HepG2 (cell line): ENCODE data around the gene ENDOU. TPM values are rescaled to one million over a fixed set of nuclear protein-coding genes. Genes with fewer than 3 reads are reported as not detected.

Experiments used
- ATF7-NPFF ChIP-seq: sonication (generic); formaldehyde crosslinking; IDR thresholded peaks from 2 replicates; pipeline ENCODE4 v1.8.1; 2023; ENCODE audit warnings: mild to moderate bottlenecking, low read depth, missing genetic modification reagents, moderate library complexity
- BRD4 ChIP-seq: sonication (generic); formaldehyde crosslinking; IDR thresholded peaks from 2 replicates; pipeline ENCODE4 v1.4.0; 2020; ENCODE audit warnings: missing genetic modification reagents
- CENPX ChIP-seq: sonication (generic); formaldehyde crosslinking; IDR thresholded peaks from 2 replicates; pipeline ENCODE4 v1.9.0; 2021; ENCODE audit warnings: mild to moderate bottlenecking, missing genetic modification reagents, moderate library complexity
- DMAP1 ChIP-seq: IDR thresholded peaks from 2 replicates; pipeline ENCODE4 v1.6.1; 2016
- DR1 ChIP-seq: sonication (generic); formaldehyde crosslinking; IDR thresholded peaks from 2 replicates; pipeline ENCODE4 v1.8.0; 2021; ENCODE audit warnings: mild to moderate bottlenecking, missing genetic modification reagents, inconsistent platforms
- EHMT2 ChIP-seq: fragments of 200-600 bp; sonication (generic); IDR thresholded peaks from 2 replicates; pipeline ENCODE4 v1.7.0; 2017; ENCODE audit warnings: antibody characterized with exemption, low read depth, low read length, borderline replicate concordance
- EP300 ChIP-seq, 3 experiments: sonication (generic) in 1 of 3; formaldehyde crosslinking in 1 of 3; IDR thresholded peaks; 2 replicates each; pipeline versions ENCODE4 v1.5.1 to v1.6.1; 2011 to 2020; ENCODE audit warnings: low read depth in 2 of 3, low read length in 2 of 3, borderline replicate concordance in 1 of 3, improper control_type of control experiment in 1 of 3, mild to moderate bottlenecking in 1 of 3, missing genetic modification reagents in 1 of 3, moderate library complexity in 1 of 3
- HDAC2 ChIP-seq: sonication (generic); formaldehyde crosslinking; IDR thresholded peaks from 2 replicates; pipeline ENCODE4 v1.4.0; 2020; ENCODE audit warnings: missing genetic modification reagents
- MEIS1 ChIP-seq: sonication (generic); formaldehyde crosslinking; IDR thresholded peaks from 2 replicates; pipeline ENCODE4 v1.9.0; 2021; ENCODE audit warnings: mild to moderate bottlenecking, missing genetic modification reagents, moderate library complexity, borderline replicate concordance
- NFIC ChIP-seq: IDR thresholded peaks from 2 replicates; pipeline ENCODE4 v1.6.1; 2012; ENCODE audit warnings: mild to moderate bottlenecking, low read length, inconsistent platforms
- NKX3-1 ChIP-seq: sonication (generic); formaldehyde crosslinking; IDR thresholded peaks from 2 replicates; pipeline ENCODE4 v1.5.0; 2020; ENCODE audit warnings: missing genetic modification reagents
- NR3C1 ChIP-seq: sonication (generic); formaldehyde crosslinking; IDR thresholded peaks from 2 replicates; pipeline ENCODE4 v1.4.0; 2020; ENCODE audit warnings: missing genetic modification reagents
- NRL ChIP-seq: sonication (generic); formaldehyde crosslinking; IDR thresholded peaks from 2 replicates; pipeline ENCODE4 v1.5.0; 2020; ENCODE audit warnings: missing genetic modification reagents, mild to moderate bottlenecking, moderate library complexity, borderline replicate concordance
- PHF21A ChIP-seq: sonication (generic); formaldehyde crosslinking; IDR thresholded peaks from 2 replicates; pipeline ENCODE4 v1.5.0; 2020; ENCODE audit warnings: mild to moderate bottlenecking, missing genetic modification reagents
- SATB2 ChIP-seq: sonication (generic); formaldehyde crosslinking; IDR thresholded peaks from 2 replicates; pipeline ENCODE4 v1.5.0; 2020; ENCODE audit warnings: missing genetic modification reagents
- SNAPC2 ChIP-seq: sonication (generic); formaldehyde crosslinking; IDR thresholded peaks from 2 replicates; pipeline ENCODE4 v1.8.1; 2022; ENCODE audit warnings: mild to moderate bottlenecking, missing genetic modification reagents
- SRSF9 ChIP-seq: fragments of 200-400 bp; formaldehyde crosslinking; IDR thresholded peaks from 2 replicates; pipeline ENCODE4 v1.6.1; 2018; ENCODE audit warnings: borderline replicate concordance, mild to moderate bottlenecking, low read depth, low read length; ENCODE audit not compliant: insufficient read depth, poor library complexity, severe bottlenecking
- TMF1 ChIP-seq: sonication (generic); formaldehyde crosslinking; IDR thresholded peaks from 2 replicates; pipeline ENCODE4 v1.8.1; 2022; ENCODE audit warnings: low read depth, missing genetic modification reagents
- ZBTB1 ChIP-seq: sonication (generic); formaldehyde crosslinking; IDR thresholded peaks from 2 replicates; pipeline ENCODE4 v1.4.0; 2020; ENCODE audit warnings: missing genetic modification reagents, borderline replicate concordance
- ZNF138 ChIP-seq: sonication (generic); formaldehyde crosslinking; IDR thresholded peaks from 2 replicates; pipeline ENCODE4 v1.5.0; 2020; ENCODE audit warnings: mild to moderate bottlenecking, low read depth, missing genetic modification reagents
- ZNF264 ChIP-seq: sonication (generic); formaldehyde crosslinking; IDR thresholded peaks from 2 replicates; pipeline ENCODE4 v1.4.0; 2020; ENCODE audit warnings: missing genetic modification reagents
- ZNF30 ChIP-seq: sonication (generic); formaldehyde crosslinking; IDR thresholded peaks from 2 replicates; pipeline ENCODE4 v1.5.0; 2020; ENCODE audit warnings: mild to moderate bottlenecking, missing genetic modification reagents
- ZNF326 ChIP-seq: sonication (generic); formaldehyde crosslinking; IDR thresholded peaks from 2 replicates; pipeline ENCODE4 v1.4.0; 2020; ENCODE audit warnings: missing genetic modification reagents, borderline replicate concordance
- ZSCAN20 ChIP-seq: sonication (generic); formaldehyde crosslinking; IDR thresholded peaks from 2 replicates; pipeline ENCODE4 v1.4.0; 2020; ENCODE audit warnings: missing genetic modification reagents, mild to moderate bottlenecking, borderline replicate concordance
- ZSCAN29 ChIP-seq: sonication (generic); formaldehyde crosslinking; conservative IDR thresholded peaks from 2 replicates; pipeline ENCODE4 v1.4.0; 2020; ENCODE audit warnings: mild to moderate bottlenecking, missing genetic modification reagents
- polyA plus RNA-seq, 8 experiments: library from polyadenylated mRNA; depleted of rRNA in 3 of 8; stranded (reverse) in 7 of 8; unstranded in 1 of 8; fragments of >200 nt; fragmentation: Illumina TruSeq in 4 of 8; extraction: Trizol in 4 of 8; gene quantifications; 2 replicates each; pipeline versions ENCODE4 v1.2.1 to v1.2.3, GENCODE V29; 2011 to 2016; ENCODE audit warnings: low read depth in 4 of 8, missing spikeins in 1 of 8, mixed read lengths in 1 of 8; ENCODE audit not compliant: insufficient read depth in 1 of 8
- total RNA-seq, 5 experiments: library from RNA; depleted of rRNA; stranded (reverse); fragments of >200 nt; fragmentation: Illumina TruSeq; extraction: Trizol; gene quantifications; 2 replicates each; pipeline ENCODE4 v1.2.3, GENCODE V29; 2016; ENCODE audit warnings: low read depth in 1 of 5
- TF ChIP-seq, protein P1 (sequence below): sonication (generic); formaldehyde crosslinking; IDR thresholded peaks from 2 replicates; pipeline ENCODE4 v1.4.0; 2020; ENCODE audit warnings: missing genetic modification reagents
- TF ChIP-seq, protein P2 (sequence below): sonication (generic); formaldehyde crosslinking; IDR thresholded peaks from 2 replicates; pipeline ENCODE4 v1.5.0; 2020; ENCODE audit warnings: missing genetic modification reagents

ENDOU gene
- total and polyA plus RNA-seq, 2 of the 13 experiments (the other 11 are each of a cell fraction or from before 2014, with no cell fraction given) = not detected

DNA sequence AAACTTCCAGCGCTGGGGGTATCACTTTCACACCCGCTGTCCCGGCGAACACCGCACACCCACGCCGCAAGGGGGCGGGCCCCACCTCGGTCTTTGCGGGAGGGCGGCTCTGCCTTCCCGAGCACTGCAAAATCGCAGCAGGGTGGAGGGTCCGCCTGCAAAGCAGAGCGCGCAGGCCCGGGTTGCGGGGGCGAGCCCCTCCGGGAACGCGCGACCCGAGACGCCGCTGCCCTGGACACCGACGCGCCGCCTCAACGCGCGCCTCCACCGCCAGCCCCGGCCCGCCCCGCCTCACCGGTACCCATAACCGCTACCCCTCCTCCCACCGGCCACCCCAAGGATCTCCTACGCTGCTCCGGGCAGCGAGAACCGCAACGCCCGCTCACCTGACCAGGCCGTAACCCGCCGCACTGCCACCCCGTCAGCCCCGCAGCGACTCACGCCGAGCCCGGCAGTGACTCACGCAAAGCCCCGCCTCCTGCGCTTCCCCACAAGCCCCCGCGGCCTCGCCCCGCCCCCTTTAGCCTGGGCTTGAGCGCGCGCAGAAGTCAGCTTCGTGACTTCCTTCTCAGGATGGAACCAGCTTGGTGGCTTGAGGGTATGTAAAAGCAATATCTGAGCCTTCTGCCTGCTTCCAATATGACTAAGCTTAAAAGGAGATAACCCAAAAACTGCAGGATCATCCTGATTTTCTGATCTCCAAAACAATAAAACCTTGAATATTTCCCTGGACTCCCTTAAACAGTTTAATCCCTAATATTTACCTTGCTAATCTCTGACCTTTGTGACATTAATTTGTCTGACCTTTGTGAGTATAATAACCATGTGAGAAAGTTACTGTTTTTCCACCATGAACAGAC lies 19.5 kb downstream of the ENDOU start, which contains the start of gene RPAP3 (continued):
- TF ChIP-seq SATB2 (CRISPR knock-in tag) = no peak
- no peak for TF ChIP-seq EP300 (IDR thresholded peaks at IDR 0.05; ENCODE audit: low read depth in 2 of 2, low read length in 2 of 2)
- 0 out of 2 replicates have a peak, but pooled peaks have one; percentile 20 for TF ChIP-seq EP300 (CRISPR knock-in tag; IDR thresholded peaks at IDR 0.05; ENCODE audit: borderline replicate concordance)
- peak; percentile 43; the same call in 1 of the 2 replicates for TF ChIP-seq DMAP1 (CRISPR knock-in tag)
- peak; percentile 4; the same call in 1 of the 2 replicates for TF ChIP-seq NKX3-1 (CRISPR knock-in tag)
- TF ChIP-seq, protein P1, sequence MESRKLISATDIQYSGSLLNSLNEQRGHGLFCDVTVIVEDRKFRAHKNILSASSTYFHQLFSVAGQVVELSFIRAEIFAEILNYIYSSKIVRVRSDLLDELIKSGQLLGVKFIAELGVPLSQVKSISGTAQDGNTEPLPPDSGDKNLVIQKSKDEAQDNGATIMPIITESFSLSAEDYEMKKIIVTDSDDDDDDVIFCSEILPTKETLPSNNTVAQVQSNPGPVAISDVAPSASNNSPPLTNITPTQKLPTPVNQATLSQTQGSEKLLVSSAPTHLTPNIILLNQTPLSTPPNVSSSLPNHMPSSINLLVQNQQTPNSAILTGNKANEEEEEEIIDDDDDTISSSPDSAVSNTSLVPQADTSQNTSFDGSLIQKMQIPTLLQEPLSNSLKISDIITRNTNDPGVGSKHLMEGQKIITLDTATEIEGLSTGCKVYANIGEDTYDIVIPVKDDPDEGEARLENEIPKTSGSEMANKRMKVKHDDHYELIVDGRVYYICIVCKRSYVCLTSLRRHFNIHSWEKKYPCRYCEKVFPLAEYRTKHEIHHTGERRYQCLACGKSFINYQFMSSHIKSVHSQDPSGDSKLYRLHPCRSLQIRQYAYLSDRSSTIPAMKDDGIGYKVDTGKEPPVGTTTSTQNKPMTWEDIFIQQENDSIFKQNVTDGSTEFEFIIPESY (CRISPR knock-in tag) = no peak
- no peak; the same call in 1 of the 2 replicates for TF ChIP-seq ZNF138 (CRISPR knock-in tag)
- TF ChIP-seq DR1 = 0 out of 2 replicates have a peak, but pooled peaks have one; percentile 27
- TF ChIP-seq, protein P2, sequence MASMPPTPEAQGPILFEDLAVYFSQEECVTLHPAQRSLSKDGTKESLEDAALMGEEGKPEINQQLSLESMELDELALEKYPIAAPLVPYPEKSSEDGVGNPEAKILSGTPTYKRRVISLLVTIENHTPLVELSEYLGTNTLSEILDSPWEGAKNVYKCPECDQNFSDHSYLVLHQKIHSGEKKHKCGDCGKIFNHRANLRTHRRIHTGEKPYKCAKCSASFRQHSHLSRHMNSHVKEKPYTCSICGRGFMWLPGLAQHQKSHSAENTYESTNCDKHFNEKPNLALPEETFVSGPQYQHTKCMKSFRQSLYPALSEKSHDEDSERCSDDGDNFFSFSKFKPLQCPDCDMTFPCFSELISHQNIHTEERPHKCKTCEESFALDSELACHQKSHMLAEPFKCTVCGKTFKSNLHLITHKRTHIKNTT (CRISPR knock-in tag) = no peak
- no peak for TF ChIP-seq CENPX (CRISPR knock-in tag)
- TF ChIP-seq EHMT2 = no peak
- TF ChIP-seq NRL (CRISPR knock-in tag) = peak; percentile 65; the same call in 1 of the 2 replicates
- TF ChIP-seq TMF1 (CRISPR knock-in tag) = peak; percentile 57; the same call in 1 of the 2 replicates
- TF ChIP-seq BRD4 = no peak; the same call in none of the 2 replicates
- TF ChIP-seq ZSCAN29 (CRISPR knock-in tag) = no peak
- TF ChIP-seq SRSF9 = no peak
- peak; percentile 31; the same call in 1 of the 2 replicates for TF ChIP-seq HDAC2 (CRISPR knock-in tag)
- no peak for TF ChIP-seq MEIS1 (CRISPR knock-in tag)
- peak; percentile 65 for TF ChIP-seq ATF7-NPFF (CRISPR knock-in tag)
- no peak for TF ChIP-seq ZNF264 (CRISPR knock-in tag)
- peak; percentile 93; the same call in 1 of the 2 replicates for TF ChIP-seq ZBTB1 (CRISPR knock-in tag)
- TF ChIP-seq ZNF30 (CRISPR knock-in tag) = no peak
- TF ChIP-seq ZSCAN20 (CRISPR knock-in tag) = no peak
- 0 out of 2 replicates have a peak, but pooled peaks have one; percentile 70 for TF ChIP-seq SNAPC2
- no peak for TF ChIP-seq ZNF326
- TF ChIP-seq PHF21A = peak; percentile 60; the same call in 1 of the 2 replicates
- TF ChIP-seq NR3C1 (CRISPR knock-in tag) = no peak
- no peak for TF ChIP-seq NFIC
